Prostate gland (tissue), 2 donors: ENCODE results near the gene CARD8. TPM values are rescaled to one million over a fixed set of nuclear protein-coding genes. Genes with fewer than 3 reads are reported as not detected.

ENCODE experiments used
- DNase-seq: peaks from one replicate; pipeline ENCODE4 v3.0.0-alpha.2; 2019; ENCODE audit warnings: low spot score
- H3K27ac ChIP-seq, 2 donors: fragments of 200-600 bp; sonication (generic); 2 replicates each; pipeline ENCODE4 v1.5.1; 2017 to 2019
- H3K27me3 ChIP-seq: fragments of 200-600 bp; sonication (generic); replicated peaks from 2 replicates; pipeline ENCODE4 v1.5.1; 2019; ENCODE audit not compliant: insufficient read depth
- H3K36me3 ChIP-seq, 2 donors: fragments of 200-600 bp; sonication (generic); 1 replicate in 1 of 2; 2 replicates in 1 of 2; pipeline versions ENCODE4 v1.5.1 to v1.8.1; 2017 to 2019
- H3K4me1 ChIP-seq: fragments of 200-600 bp; sonication (generic); replicated peaks from 2 replicates; pipeline ENCODE4 v1.5.1; 2019
- H3K4me3 ChIP-seq, 2 donors: fragments of 200-600 bp; sonication (generic); 2 replicates each; pipeline ENCODE4 v1.5.1; 2017 to 2019
- H3K9me3 ChIP-seq: fragments of 200-600 bp; sonication (generic); 2 replicates; pipeline ENCODE4 v1.5.1; 2017
- CTCF ChIP-seq, 4 experiments: fragments of 200-600 bp in 2 of 4; fragments of 450-650 bp in 2 of 4; sonication (generic) in 2 of 4; IDR thresholded peaks; 1 replicate in 3 of 4; 2 replicates in 1 of 4; pipeline ENCODE4 v1.5.1; 2016 to 2019; ENCODE audit warnings: antibody characterized with exemption in 4 of 4, mild to moderate bottlenecking in 2 of 4, moderate library complexity in 2 of 4
- POLR2A ChIP-seq: fragments of 450-650 bp; IDR thresholded peaks from one replicate; pipeline ENCODE4 v1.6.1; 2016; ENCODE audit warnings: antibody characterized with exemption, mild to moderate bottlenecking
- POLR2AphosphoS5 ChIP-seq: sonication (generic); formaldehyde crosslinking; IDR thresholded peaks from one replicate; pipeline ENCODE4 v1.6.1; 2017; ENCODE audit warnings: antibody characterized with exemption
- WGBS: methylation state at CpG from one replicate; pipeline ENCODE4 v1.1.5; 2018; 5-methylcytosine and 5-hydroxymethylcytosine counted together
- intact Hi-C: fragments of 100-400 bp; cut with DNase I; formaldehyde crosslinking; loops from one replicate; pipeline ENCODE4 v1.14.2; 2022
- total RNA-seq, 2 donors: library from RNA; depleted of rRNA; stranded (reverse); fragments of >200 nt; gene quantifications; one replicate each; pipeline ENCODE4 v1.1.0, GENCODE V29; 2016

The CARD8 gene
- total RNA-seq, 2 donors from 2014 or later: 12.6 to 49.0 TPM

- Histone ChIP-seq H3K27me3 (no peaks in the 10 kb centered on the region), H3K4me3 (no peak overlapping the region), H3K36me3 (no peaks in the 10 kb centered on the region), H3K27ac (no peak overlapping the region), H3K4me1 (no peaks in the 10 kb centered on the region), H3K9me3 (no peaks in the 10 kb centered on the region)
- 95% methylated on average over 5 of the region's 5 CpGs for WGBS
- no peak for DNase-seq
- intact Hi-C loops: no loop called here
- TF ChIP-seq CTCF (IDR thresholded peaks at IDR 0.05): no peak
- no peak for TF ChIP-seq POLR2A
- no peak for TF ChIP-seq POLR2AphosphoS5
Observed at GRCh38 chr19:48181505-48181904, 74.2 kb downstream of the CARD8 start.

- no peak for DNase-seq
- no peak overlapping the region for H3K27ac ChIP-seq
- H3K4me3 ChIP-seq: no peak overlapping the region
- 93% methylated on average over 3 of the region's 3 CpGs for WGBS
- H3K4me1 ChIP-seq: no peaks in the 10 kb centered on the region
- intact Hi-C loops: no loop called here
- H3K9me3 ChIP-seq: no peaks in the 10 kb centered on the region
- no peak for TF ChIP-seq POLR2AphosphoS5
- TF ChIP-seq CTCF (IDR thresholded peaks at IDR 0.05): no peak
- no peak for TF ChIP-seq POLR2A
- H3K27me3 ChIP-seq: no peaks in the 10 kb centered on the region
- no peaks in the 10 kb centered on the region for H3K36me3 ChIP-seq
Observed at GRCh38 chr19:48176226-48176625, 79.5 kb downstream of the CARD8 start.

- DNase-seq: no peak
- H3K4me1 ChIP-seq: peaks cover 3% of the 10 kb centered on the region
- H3K36me3 ChIP-seq: no peaks in the 10 kb centered on the region
- no peak overlapping the region for H3K4me3 ChIP-seq
- no peak overlapping the region for H3K27ac ChIP-seq
- TF ChIP-seq POLR2A (no peak), CTCF (IDR thresholded peaks at IDR 0.05) (no peak), POLR2AphosphoS5 (no peak)
- intact Hi-C loops: no loop called here
- no peaks in the 10 kb centered on the region for H3K9me3 ChIP-seq
- no peaks in the 10 kb centered on the region for H3K27me3 ChIP-seq
- 91% methylated on average over 10 of the region's 10 CpGs for WGBS
Observed at GRCh38 chr19:48175578-48175977, 80.1 kb downstream of the CARD8 start.

- no peak for DNase-seq
- Histone ChIP-seq H3K36me3 (no peaks in the 10 kb centered on the region), H3K9me3 (no peaks in the 10 kb centered on the region), H3K27me3 (no peaks in the 10 kb centered on the region), H3K27ac (no peak overlapping the region), H3K4me3 (no peak overlapping the region), H3K4me1 (peaks cover 3% of the 10 kb centered on the region)
- TF ChIP-seq POLR2A (no peak), POLR2AphosphoS5 (no peak), CTCF (IDR thresholded peaks at IDR 0.05) (no peak)
- WGBS: 82% methylated on average over 6 of the region's 6 CpGs
- intact Hi-C loops: no loop called here
Observed at GRCh38 chr19:48174445-48175030, 81.2 kb downstream of the CARD8 start.

GRCh38 chr19:48171710-48172109 lies 84.0 kb downstream of the CARD8 start:
- H3K27ac ChIP-seq: no peak overlapping the region
- no peak for TF ChIP-seq POLR2A
- no peak for TF ChIP-seq CTCF (IDR thresholded peaks at IDR 0.05)
- TF ChIP-seq POLR2AphosphoS5: no peak
- no peaks in the 10 kb centered on the region for H3K36me3 ChIP-seq
- H3K4me3 ChIP-seq: no peak overlapping the region
- intact Hi-C loops: no loop called here
- H3K27me3 ChIP-seq: no peaks in the 10 kb centered on the region
- no peaks in the 10 kb centered on the region for H3K9me3 ChIP-seq
- peaks cover 3% of the 10 kb centered on the region for H3K4me1 ChIP-seq
- whole genome bisulfite sequencing: 85% methylated on average over 36 of the region's 37 CpGs
- DNase-seq: no peak
